HFFc6 (cell line): ENCODE results near the gene TNIP3. TPM values are rescaled to one million over a fixed set of nuclear protein-coding genes. Genes with fewer than 3 reads are reported as not detected.

ENCODE experiments used
- DNase-seq: peaks from one replicate; pipeline ENCODE4 v3.0.0-alpha.2; 2018
- H3K27ac Mint-ChIP-seq: 2 replicates; pipeline ENCODE4 v1.8.0; 2020; ENCODE audit warnings: mild to moderate bottlenecking, mixed read lengths
- H3K27me3 Mint-ChIP-seq: 2 replicates; pipeline ENCODE4 v1.8.0; 2021; ENCODE audit warnings: mild to moderate bottlenecking, moderate library complexity, mixed read lengths; ENCODE audit not compliant: insufficient read depth
- H3K36me3 Mint-ChIP-seq: 2 replicates; pipeline ENCODE4 v1.8.0; 2021; ENCODE audit warnings: low read depth, mixed read lengths
- H3K4me1 Mint-ChIP-seq: 2 replicates; pipeline ENCODE4 v1.8.0; 2020; ENCODE audit warnings: low read depth, mixed read lengths
- H3K4me3 Mint-ChIP-seq: 2 replicates; pipeline ENCODE4 v1.8.0; 2020; ENCODE audit warnings: mild to moderate bottlenecking, moderate library complexity, mixed read lengths
- H3K9me3 Mint-ChIP-seq: 2 replicates; pipeline ENCODE4 v1.8.0; 2020; ENCODE audit warnings: mild to moderate bottlenecking, mixed read lengths
- CTCF ChIP-seq: fragments of 200-600 bp; sonication (generic); IDR thresholded peaks from 2 replicates; pipeline ENCODE4 v1.5.0; 2021; ENCODE audit warnings: antibody characterized with exemption, mild to moderate bottlenecking
- total RNA-seq, 6 experiments: library from RNA; stranded (reverse); fragmentation: NEBNext Ultra II Directional; extraction: Animal tissue kit (Norgen Biotek cat#: 25700); gene quantifications; 2 replicates in 1 of 6; 3 replicates in 5 of 6; pipeline ENCODE4 v1.2.3, GENCODE V29; 2021

The TNIP3 gene
- total RNA-seq, 6 experiments from 2014 or later, result 0.31 to 0.70 (median 0.47) TPM

- H3K4me3 Mint-ChIP-seq, result no peak overlapping the region
- no peak overlapping the region for H3K27ac Mint-ChIP-seq
These were observed 12.2 kb downstream of the TNIP3 start for GRCh38 chr4:121151942-121152341.

GRCh38 chr4:121150486-121150885 is 13.6 kb downstream of the TNIP3 start:
- Mint-ChIP-seq H3K9me3 (no peaks in the 10 kb centered on the region), H3K4me3 (no peak overlapping the region), H3K4me1 (peaks cover 60% of the 10 kb centered on the region), H3K36me3 (no peaks in the 10 kb centered on the region; the same call in 1 of the 2 replicates), H3K27ac (peak overlapping the region; percentile 31; the same call in 1 of the 2 replicates), H3K27me3 (no peaks in the 10 kb centered on the region)
- no peak for DNase-seq
- no peak for TF ChIP-seq CTCF

More at GRCh38 chr4:121151942-121152341, 12.2 kb downstream of the TNIP3 start:
- DNase-seq, result no peak
- Mint-ChIP-seq H3K9me3 (no peaks in the 10 kb centered on the region), H3K36me3 (no peaks in the 10 kb centered on the region; the same call in 1 of the 2 replicates), H3K4me1 (peaks cover 62% of the 10 kb centered on the region), H3K27me3 (no peaks in the 10 kb centered on the region; the same call in 1 of the 2 replicates)
- TF ChIP-seq CTCF, result no peak

GRCh38 chr4:121150003-121150402 is 14.1 kb downstream of the TNIP3 start:
- Mint-ChIP-seq H3K36me3 (no peaks in the 10 kb centered on the region; the same call in 1 of the 2 replicates), H3K4me1 (peaks cover 56% of the 10 kb centered on the region), H3K4me3 (no peak overlapping the region), H3K9me3 (no peaks in the 10 kb centered on the region), H3K27me3 (no peaks in the 10 kb centered on the region), H3K27ac (no peak overlapping the region)
- no peak for TF ChIP-seq CTCF
- DNase-seq, result no peak

GRCh38 chr4:121148621-121149020 is 15.5 kb downstream of the TNIP3 start:
- Mint-ChIP-seq H3K9me3 (no peaks in the 10 kb centered on the region), H3K36me3 (no peaks in the 10 kb centered on the region), H3K27ac (peak overlapping the region; percentile 81; the same call in 1 of the 2 replicates), H3K4me1 (peaks cover 60% of the 10 kb centered on the region), H3K4me3 (no peak overlapping the region), H3K27me3 (no peaks in the 10 kb centered on the region)
- no peak for DNase-seq
- no peak for TF ChIP-seq CTCF

GRCh38 chr4:121148000-121148399 is 16.1 kb downstream of the TNIP3 start:
- Mint-ChIP-seq H3K27ac (peak overlapping the region; percentile 81), H3K4me3 (peak overlapping the region; percentile 61), H3K9me3 (no peaks in the 10 kb centered on the region), H3K36me3 (no peaks in the 10 kb centered on the region), H3K4me1 (peaks cover 66% of the 10 kb centered on the region), H3K27me3 (no peaks in the 10 kb centered on the region)
- peak; percentile 53 for DNase-seq
- no peak for TF ChIP-seq CTCF

GRCh38 chr4:121146530-121146929 is 17.6 kb downstream of the TNIP3 start:
- H3K36me3 Mint-ChIP-seq, result no peaks in the 10 kb centered on the region
- DNase-seq, result no peak
- no peak overlapping the region for H3K27ac Mint-ChIP-seq
- TF ChIP-seq CTCF, result no peak
- H3K27me3 Mint-ChIP-seq, result no peaks in the 10 kb centered on the region
- H3K4me3 Mint-ChIP-seq, result no peak overlapping the region
- H3K4me1 Mint-ChIP-seq, result peaks cover 63% of the 10 kb centered on the region
- no peaks in the 10 kb centered on the region for H3K9me3 Mint-ChIP-seq
